ENCODE results near the gene DCTN5.
A peak's percentile ranks its signal among the peaks of the same experiment; 100 is the strongest.

Gene DCTN5

GRCh38 chr16:23640931-23641765, at the start of gene DCTN5, which contains the start of gene PALB2:
DCTN5 (plus strand) TSS chr16:23641466; CDS start chr16:23641543, 77 bp downstream.
PALB2 (minus strand) TSS chr16:23641310; CDS start chr16:23641157, 153 bp downstream.
- peak; percentile 94 for DNase-seq (ENCODE audit: low spot score)
- TF ChIP-seq CTCF (IDR thresholded peaks at IDR 0.05; ENCODE audit: extremely low read depth, missing control alignments), result no peak

- DNase-seq (ENCODE audit: low spot score), result no peak
- TF ChIP-seq CTCF (IDR thresholded peaks at IDR 0.05; ENCODE audit: extremely low read depth, missing control alignments), result no peak
Observed at GRCh38 chr16:23594186-23594585, 47.1 kb upstream of the DCTN5 start.

DNA sequence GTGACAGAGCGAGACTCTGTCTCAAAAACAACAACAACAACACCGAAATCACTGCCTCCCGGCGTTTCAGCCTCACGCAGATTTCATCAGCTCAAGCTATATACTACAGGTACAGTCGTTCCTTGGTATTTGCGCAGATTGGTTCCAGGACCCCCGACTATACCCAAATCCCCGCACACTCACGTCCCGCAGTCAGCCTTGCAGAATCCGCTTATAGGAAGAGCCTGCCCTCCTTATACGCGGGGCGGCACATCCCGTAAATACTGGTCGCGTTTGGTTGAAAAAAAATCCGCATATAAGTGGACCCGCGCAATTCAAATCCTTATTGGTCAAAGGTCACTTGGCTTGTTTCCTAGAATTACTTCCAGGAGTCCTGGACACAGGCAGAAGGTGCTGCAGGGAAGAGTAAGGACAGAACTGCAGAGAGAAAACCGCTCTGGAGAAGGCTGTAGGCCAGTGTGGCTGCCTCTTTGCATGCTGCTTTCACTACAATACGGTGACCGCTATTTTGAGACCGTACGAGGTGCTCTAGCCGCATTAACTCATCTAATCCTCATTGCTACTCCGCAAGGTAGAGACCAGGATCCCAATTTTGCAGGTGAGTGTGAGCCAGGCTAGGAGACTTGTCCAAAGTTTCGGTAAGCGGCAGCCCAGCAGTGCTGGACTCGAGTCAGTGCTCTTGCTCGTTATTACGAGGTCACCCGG, 45.9 kb upstream of the DCTN5 start:
- no peak for TF ChIP-seq CTCF (IDR thresholded peaks at IDR 0.05; ENCODE audit: extremely low read depth, missing control alignments)
- DNase-seq (ENCODE audit: low spot score), result no peak

DNA sequence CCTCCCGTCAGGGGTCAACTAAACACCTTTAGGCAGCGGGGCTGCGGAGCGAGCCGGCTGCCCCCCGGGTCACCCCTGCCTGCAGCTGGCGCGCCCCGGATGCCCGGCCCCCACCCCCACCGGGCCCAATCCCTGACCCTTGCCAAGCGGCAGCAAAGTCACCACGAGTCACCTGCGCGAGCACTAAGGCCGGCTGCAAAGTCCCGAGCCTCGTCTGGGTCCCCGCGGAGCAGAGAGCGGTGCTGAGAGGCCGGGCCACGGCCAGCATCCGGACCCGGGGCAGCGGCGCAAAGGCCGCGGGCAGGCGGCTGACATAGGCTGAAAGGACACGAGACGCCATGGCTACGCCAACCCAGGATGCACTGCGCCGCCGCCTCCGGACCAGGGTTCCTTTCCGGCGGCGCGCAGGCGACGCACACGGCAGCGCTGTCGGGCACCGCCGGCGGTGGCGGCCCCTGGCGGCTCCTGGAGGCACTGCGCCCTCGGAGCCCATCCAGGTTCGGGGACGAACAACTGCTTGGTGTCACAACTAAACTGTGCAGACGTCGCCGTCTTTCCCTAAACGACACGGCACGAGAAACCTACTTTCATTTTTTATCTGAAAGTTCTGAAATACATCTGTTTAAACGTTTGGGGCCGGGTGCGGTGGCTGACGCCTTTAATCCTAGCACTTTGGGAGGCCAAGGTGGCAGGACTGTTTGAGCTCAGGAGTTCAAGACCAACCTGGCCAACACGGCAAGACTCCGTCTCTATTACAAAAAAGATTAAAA, 45.1 kb upstream of the DCTN5 start, which contains the start of gene NDUFAB1:
Gene NDUFAB1 (minus strand): TSS at position 366 of the 770 bp plus-strand sequence. CDS start 26 bp downstream, at position 340.
- peak; percentile 96 for DNase-seq (ENCODE audit: low spot score)
- TF ChIP-seq CTCF (IDR thresholded peaks at IDR 0.05; ENCODE audit: extremely low read depth, missing control alignments), result peak; percentile 98

DNA sequence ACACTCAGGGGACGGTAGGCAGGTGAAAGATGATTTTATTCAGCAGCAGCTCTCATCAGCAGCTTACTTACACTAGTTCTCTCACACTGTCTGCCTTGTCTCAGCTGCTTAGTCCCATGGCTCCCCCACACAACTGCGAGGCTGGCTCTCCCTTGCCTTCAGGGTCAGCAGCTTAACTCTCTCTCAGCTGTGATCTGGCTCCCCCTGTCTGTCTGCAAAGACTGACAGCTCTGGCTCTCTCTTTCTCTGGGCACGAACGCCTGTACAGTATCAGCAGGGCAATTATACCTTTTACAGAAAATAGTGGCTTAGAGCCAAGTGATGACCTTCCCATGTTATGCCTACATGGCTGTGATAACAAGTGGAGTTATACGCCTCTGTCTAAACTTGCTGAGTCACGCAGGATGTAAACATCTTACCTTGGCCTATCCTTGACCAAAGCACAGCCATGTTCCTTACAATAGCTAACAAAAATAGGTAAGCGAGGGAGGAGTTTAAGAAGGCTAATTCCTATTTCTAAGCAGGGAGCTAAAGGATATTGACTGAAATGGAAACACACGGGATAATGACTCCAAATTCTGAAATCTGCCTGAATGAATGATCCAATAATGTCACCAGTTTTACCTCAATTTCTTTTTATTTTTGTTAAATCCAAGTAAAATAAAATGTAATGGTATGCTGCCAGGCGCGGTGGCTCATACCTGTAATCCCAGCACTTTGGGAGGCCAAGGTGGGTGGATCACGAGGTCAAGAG, 44.1 kb upstream of the DCTN5 start:
- TF ChIP-seq CTCF (IDR thresholded peaks at IDR 0.05; ENCODE audit: extremely low read depth, missing control alignments), result no peak
- peak; percentile 48 for DNase-seq (ENCODE audit: low spot score)

- no peak for TF ChIP-seq CTCF (IDR thresholded peaks at IDR 0.05; ENCODE audit: extremely low read depth, missing control alignments)
- no peak for DNase-seq (ENCODE audit: low spot score)
Observed at GRCh38 chr16:23607726-23608125, 33.5 kb upstream of the DCTN5 start.

All from GM20000 (cell line).